ENCODE measurements around the gene MGAT3. TPM values are rescaled to one million over a fixed set of nuclear protein-coding genes. Genes with fewer than 3 reads are reported as not detected.

MGAT3 gene
- total RNA-seq, 4 donors from 2014 or later, result 0.26 to 11.8 (median 9.5) TPM; not detected in 1

GRCh38 chr22:39429916-39430575 lies 26.8 kb upstream of the MGAT3 start:
- Histone ChIP-seq H3K4me1 (peaks cover 0 to 15% of the 10 kb centered on the region in 2 donors), H3K27me3 (no peaks in the 10 kb centered on the region), H3K36me3 (no peaks in the 10 kb centered on the region), H3K9me3 (no peaks in the 10 kb centered on the region), H3K4me3 (no peak overlapping the region), H3K27ac (peak overlapping the region; percentile 73 to 80)
- no peak for DNase-seq
- intact Hi-C loops (cut with DNase I; ENCODE audit: low total_unique reads), result no loop called here
- TF ChIP-seq CTCF (IDR thresholded peaks at IDR 0.05) (no peak), POLR2A (IDR thresholded peaks at IDR 0.05) (no peak)

GRCh38 chr22:39430576-39431150 lies 26.1 kb upstream of the MGAT3 start:
- Histone ChIP-seq H3K4me3 (no peak overlapping the region), H3K27ac (peak overlapping the region; percentile 73 to 80), H3K27me3 (no peaks in the 10 kb centered on the region), H3K4me1 (peaks cover 0 to 15% of the 10 kb centered on the region in 2 donors), H3K36me3 (no peaks in the 10 kb centered on the region), H3K9me3 (no peaks in the 10 kb centered on the region)
- no peak for DNase-seq
- no peak for TF ChIP-seq CTCF (IDR thresholded peaks at IDR 0.05)
- TF ChIP-seq POLR2A (IDR thresholded peaks at IDR 0.05), result no peak
- intact Hi-C loops (cut with DNase I; ENCODE audit: low total_unique reads), result no loop called here

- Histone ChIP-seq H3K36me3 (no peaks in the 10 kb centered on the region), H3K4me3 (no peak overlapping the region), H3K9me3 (no peaks in the 10 kb centered on the region), H3K27ac (peak overlapping the region; percentile 73 to 80), H3K4me1 (peaks cover 0 to 15% of the 10 kb centered on the region in 2 donors), H3K27me3 (no peaks in the 10 kb centered on the region)
- DNase-seq, result no peak
- intact Hi-C loops (cut with DNase I; ENCODE audit: low total_unique reads), result no loop called here
- no peak for TF ChIP-seq POLR2A (IDR thresholded peaks at IDR 0.05)
- TF ChIP-seq CTCF (IDR thresholded peaks at IDR 0.05), result no peak
These were observed 25.5 kb upstream of the MGAT3 start for GRCh38 chr22:39431216-39431801.

- Histone ChIP-seq H3K27me3 (no peaks in the 10 kb centered on the region), H3K36me3 (no peaks in the 10 kb centered on the region), H3K9me3 (no peaks in the 10 kb centered on the region), H3K27ac (peak overlapping the region; percentile 73 to 80), H3K4me1 (peaks cover 0 to 15% of the 10 kb centered on the region in 2 donors), H3K4me3 (no peak overlapping the region)
- DNase-seq, result peak in 1 of 2 donors; percentile 56
- intact Hi-C loops (cut with DNase I; ENCODE audit: low total_unique reads), result no loop called here
- TF ChIP-seq CTCF (IDR thresholded peaks at IDR 0.05), result no peak
- TF ChIP-seq POLR2A (IDR thresholded peaks at IDR 0.05), result no peak
These were observed 25.0 kb upstream of the MGAT3 start for GRCh38 chr22:39431821-39432251.

- intact Hi-C loops (cut with DNase I; ENCODE audit: low total_unique reads), result no loop called here
- Histone ChIP-seq H3K27me3 (no peaks in the 10 kb centered on the region), H3K4me1 (peaks cover 0 to 15% of the 10 kb centered on the region in 2 donors), H3K27ac (peak overlapping the region; percentile 73 to 80), H3K36me3 (no peaks in the 10 kb centered on the region), H3K9me3 (no peaks in the 10 kb centered on the region), H3K4me3 (no peak overlapping the region)
- TF ChIP-seq POLR2A (IDR thresholded peaks at IDR 0.05), result no peak
- TF ChIP-seq CTCF (IDR thresholded peaks at IDR 0.05), result no peak
- no peak for DNase-seq
These were observed 24.4 kb upstream of the MGAT3 start for GRCh38 chr22:39432361-39432811.

Data from uterus (tissue), 4 donors.